GM21619 (cell line): ENCODE data around the gene OR2T27.
"Not testable (repeated sequence)": the region's sequence is repeated elsewhere in the genome, so short reads cannot be mapped to it uniquely, and the experiment has no call there.

Source experiments
- ATAC-seq: cut with Tn5 transposase; IDR thresholded peaks from one replicate; pipeline ENCODE4 v1.9.1; 2021; ENCODE audit not compliant: unreplicated experiment

Gene OR2T27

DNA sequence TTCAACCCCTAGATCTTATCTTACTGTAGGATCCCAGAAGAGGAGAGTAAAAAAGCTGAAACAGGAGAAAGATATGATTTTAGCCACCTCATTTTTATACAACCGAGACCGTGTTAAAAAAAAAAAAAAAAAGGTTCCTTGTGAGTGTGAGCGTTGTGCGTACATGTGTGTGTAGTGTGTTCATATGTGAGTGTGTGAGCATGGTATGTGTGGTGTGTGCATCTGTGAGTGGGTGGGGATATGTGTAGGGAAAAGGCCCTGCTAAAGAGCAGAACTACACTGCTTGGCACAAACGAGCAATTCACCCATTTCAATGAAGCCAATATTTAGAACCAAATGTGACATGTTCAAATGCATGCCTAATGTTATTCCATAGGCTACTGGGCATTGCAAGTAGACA, 13.7 kb downstream of the OR2T27 start:
- not testable (repeated sequence) for ATAC-seq

- peak; percentile 52 for ATAC-seq
Observed at GRCh38 chr1:248640906-248641305, 14.4 kb downstream of the OR2T27 start.

GRCh38 chr1:248639652-248640051, 15.7 kb downstream of the OR2T27 start:
- peak; percentile 27 for ATAC-seq

GRCh38 chr1:248636612-248637011, 18.7 kb downstream of the OR2T27 start:
- not testable (repeated sequence) for ATAC-seq

DNA sequence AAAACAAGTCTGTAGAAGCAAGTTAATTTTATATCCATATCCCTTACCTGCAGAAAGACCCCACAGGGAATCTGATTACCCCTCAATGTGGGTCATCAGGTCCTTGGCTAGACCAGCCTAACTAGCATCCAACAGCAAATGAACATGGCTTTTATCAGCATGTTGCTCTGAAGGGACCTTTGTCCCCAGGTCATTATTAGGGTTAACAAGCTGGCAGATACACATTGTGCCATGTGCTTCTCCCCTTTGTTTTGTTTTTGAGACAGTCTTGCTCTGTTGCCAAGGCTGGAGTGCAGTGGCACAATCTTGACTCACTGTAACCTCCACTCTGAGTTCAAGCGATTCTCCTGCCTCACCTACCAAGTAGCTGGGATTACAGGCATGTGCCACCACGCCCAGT, 20.3 kb downstream of the OR2T27 start, which contains the start of gene OR2T11:
Gene OR2T11, minus strand, starts transcription at position 101 of the 400 bp plus-strand sequence. CDS start 7,963 bp downstream, outside the sequence.
- ATAC-seq: not testable (repeated sequence)

- no peak for ATAC-seq
Observed at GRCh38 chr1:248631354-248632008, 23.8 kb downstream of the OR2T27 start.

- no peak for ATAC-seq
Observed at GRCh38 chr1:248630551-248630950, 24.8 kb downstream of the OR2T27 start.

DNA sequence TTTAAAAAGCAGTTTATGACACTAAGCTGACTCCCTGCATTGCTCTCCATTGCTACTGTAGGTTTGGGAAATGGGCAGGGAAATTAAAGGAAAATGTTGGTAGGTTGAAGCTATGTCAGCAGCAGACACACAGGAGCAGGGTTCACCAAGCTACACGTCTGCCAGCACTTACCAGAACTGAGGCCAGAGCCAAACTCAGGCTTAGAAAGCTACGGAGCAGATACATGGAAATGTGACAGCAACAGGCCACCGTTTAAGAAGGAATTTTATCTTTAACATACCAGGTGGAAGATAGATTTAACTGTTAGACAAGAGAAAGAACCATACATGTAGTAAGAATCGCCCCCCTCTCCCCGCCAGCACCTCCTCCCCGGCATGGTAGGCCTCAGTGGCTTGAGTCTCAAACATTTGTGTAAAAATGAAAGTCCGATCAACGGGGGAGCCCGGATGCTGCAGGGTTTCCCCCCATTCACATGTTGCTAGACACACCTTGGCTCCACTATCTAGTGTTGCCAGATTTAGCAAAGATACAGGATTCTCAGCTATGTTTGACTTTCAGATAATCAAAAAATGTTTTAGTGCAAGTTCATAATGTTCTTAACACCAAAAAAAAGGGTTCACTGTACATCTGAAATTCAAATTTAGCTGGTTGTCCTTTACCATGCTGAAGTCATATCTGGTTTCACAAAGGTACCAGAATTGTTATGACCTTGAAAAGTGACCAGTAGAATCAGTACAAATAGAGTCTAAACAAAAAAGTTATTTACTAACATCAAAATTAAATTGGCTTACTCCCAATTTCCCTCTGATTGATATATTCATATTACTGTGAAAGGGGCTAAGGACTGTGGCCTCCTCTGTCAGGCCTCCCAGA, 27.1 kb downstream of the OR2T27 start:
- peak; percentile 95 for ATAC-seq

GRCh38 chr1:248625971-248626370, 29.4 kb downstream of the OR2T27 start:
- ATAC-seq: no peak

GRCh38 chr1:248625166-248625565, 30.2 kb downstream of the OR2T27 start:
- ATAC-seq: no peak

DNA sequence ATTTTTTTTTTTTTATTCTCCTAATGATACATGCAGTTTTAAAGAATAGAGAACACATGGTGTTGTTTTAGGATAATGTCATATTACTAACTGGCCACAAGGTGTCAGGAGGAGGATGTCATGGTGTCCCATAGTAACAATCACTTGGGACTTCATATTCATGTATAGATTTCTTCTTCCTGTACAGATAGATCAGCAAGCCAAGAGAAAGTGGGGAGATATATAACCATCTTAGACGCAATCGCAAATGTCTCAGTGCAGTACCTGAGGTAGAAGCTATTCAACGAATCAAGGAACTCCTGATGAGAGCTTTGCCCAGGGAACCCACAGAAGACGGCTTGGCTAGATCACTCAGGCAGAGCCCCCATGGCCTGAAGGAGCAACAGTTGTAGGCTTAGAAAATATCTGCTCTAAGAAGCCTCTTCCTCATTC, 32.7 kb downstream of the OR2T27 start:
- ATAC-seq: peak; percentile 91

DNA sequence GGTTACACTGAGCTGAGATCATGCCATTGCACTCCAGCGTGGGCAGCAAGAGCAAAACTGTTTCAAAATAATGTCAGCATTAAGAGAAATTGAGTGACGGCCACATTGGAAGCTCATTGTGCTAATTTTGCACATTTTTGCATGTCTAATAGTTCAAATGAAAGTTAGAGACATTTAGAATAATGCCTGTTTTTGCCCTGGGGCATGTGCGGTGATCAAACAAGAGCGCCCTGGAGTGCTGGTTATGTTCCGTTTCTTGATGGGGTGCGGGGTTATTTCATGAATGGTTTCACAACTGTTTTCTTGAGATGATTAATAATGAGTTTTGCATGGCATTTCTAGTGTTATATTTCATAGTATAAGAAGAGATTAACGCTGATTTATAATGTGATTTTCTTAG, 33.6 kb downstream of the OR2T27 start:
- ATAC-seq: no peak

- ATAC-seq: no peak
Observed at GRCh38 chr1:248618878-248619277, 36.5 kb downstream of the OR2T27 start.

GRCh38 chr1:248618119-248618518, 37.2 kb downstream of the OR2T27 start:
- ATAC-seq: no peak

DNA sequence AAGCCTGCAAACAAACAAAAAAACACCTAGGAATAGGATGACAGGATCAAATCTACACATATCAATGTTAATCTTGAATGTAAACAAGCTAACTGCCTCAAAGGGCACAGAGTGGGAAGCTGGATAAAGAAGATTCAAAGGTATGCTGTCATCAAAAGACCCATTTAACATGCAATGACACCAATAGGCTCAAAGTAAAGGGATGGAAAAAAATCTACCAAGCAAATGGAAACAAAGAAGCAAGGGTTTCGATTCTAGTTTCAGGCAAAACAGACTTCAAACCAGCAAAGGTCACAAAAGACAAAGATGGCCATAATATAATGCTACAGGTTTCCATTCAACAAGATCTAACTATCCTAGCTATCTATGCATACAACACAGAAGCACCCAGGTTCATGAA, 41.6 kb downstream of the OR2T27 start:
- no peak for ATAC-seq

- no peak for ATAC-seq
Observed at GRCh38 chr1:248611883-248612414, 43.4 kb downstream of the OR2T27 start.

DNA sequence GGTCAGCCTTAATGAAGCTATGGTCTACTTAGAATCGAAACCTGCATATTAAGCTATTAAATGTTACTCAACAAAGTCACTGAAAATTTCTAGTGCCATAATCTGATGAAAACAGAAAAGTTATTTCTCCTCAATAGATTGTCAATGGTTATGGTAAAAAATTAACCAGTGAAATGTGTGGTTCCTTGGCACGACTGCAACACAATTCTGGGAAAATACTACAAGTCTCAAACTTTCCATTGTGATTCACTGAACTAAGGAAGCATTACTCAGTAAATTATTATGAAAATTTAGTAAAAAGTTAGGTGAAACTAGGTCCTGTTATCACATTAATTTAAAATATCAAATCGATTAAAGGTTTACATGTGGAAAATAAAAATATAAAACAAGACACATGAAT, 45.0 kb downstream of the OR2T27 start:
- no peak for ATAC-seq
